HEK293T (cell line): Measurements from ENCODE around the gene PPP1R27.
A peak's percentile ranks its signal among the peaks of the same experiment; 100 is the strongest.

Source experiments
- CTCF ChIA-PET: fragments of 350-600 bp; formaldehyde crosslinking; extraction: SDS; loops from one replicate; lab custom pipeline; 2021; ENCODE audit warnings: antibody characterized with exemption, inconsistent platforms; lab: Yijun Ruan, JAX
- POLR2A ChIA-PET: fragments of 350-600 bp; formaldehyde crosslinking; extraction: SDS; loops from one replicate; lab custom pipeline; 2020; ENCODE audit warnings: antibody characterized with exemption, inconsistent platforms; lab: Yijun Ruan, JAX
- DNase-seq: peaks from one replicate; pipeline ENCODE4 v3.0.0; 2012; ENCODE audit warnings: mixed read lengths; ENCODE audit errors: extremely low spot score
- ARNT ChIP-seq: fragments of 450-650 bp; IDR thresholded peaks from 2 replicates; pipeline ENCODE4 v1.6.1; 2017; ENCODE audit warnings: mild to moderate bottlenecking
- BHLHE40 ChIP-seq: fragments of 450-650 bp; IDR thresholded peaks from 2 replicates; pipeline ENCODE4 v1.6.1; 2016; ENCODE audit warnings: mild to moderate bottlenecking, moderate library complexity, borderline replicate concordance
- CTBP1 ChIP-seq: fragments of 450-650 bp; IDR thresholded peaks from 2 replicates; pipeline ENCODE4 v1.6.1; 2016; ENCODE audit warnings: borderline replicate concordance
- ELF4 ChIP-seq: fragments of 450-650 bp; IDR thresholded peaks from 2 replicates; pipeline ENCODE4 v1.6.1; 2017; ENCODE audit warnings: antibody characterized with exemption
- FOXA1 ChIP-seq: fragments of 450-650 bp; IDR thresholded peaks from 2 replicates; pipeline ENCODE4 v1.6.1; 2016; ENCODE audit warnings: mild to moderate bottlenecking
- FOXK2 ChIP-seq: fragments of 450-650 bp; IDR thresholded peaks from 2 replicates; pipeline ENCODE4 v1.6.1; 2016; ENCODE audit warnings: mild to moderate bottlenecking
- FOXM1 ChIP-seq: fragments of 450-650 bp; IDR thresholded peaks from 2 replicates; pipeline ENCODE4 v1.6.1; 2017; ENCODE audit warnings: mild to moderate bottlenecking, borderline replicate concordance
- HDGF ChIP-seq: fragments of 450-650 bp; IDR thresholded peaks from 2 replicates; pipeline ENCODE4 v1.6.1; 2017; ENCODE audit warnings: antibody characterized with exemption, borderline replicate concordance
- L3MBTL2 ChIP-seq: fragments of 450-650 bp; conservative IDR thresholded peaks from 2 replicates; pipeline ENCODE4 v1.6.1; 2016; ENCODE audit warnings: mild to moderate bottlenecking
- LEF1 ChIP-seq: fragments of 450-650 bp; IDR thresholded peaks from 2 replicates; pipeline ENCODE4 v1.6.1; 2017; ENCODE audit warnings: mild to moderate bottlenecking, borderline replicate concordance
- NFRKB ChIP-seq: fragments of 450-650 bp; IDR thresholded peaks from 2 replicates; pipeline ENCODE4 v1.6.1; 2016; ENCODE audit warnings: mild to moderate bottlenecking, moderate library complexity
- PKNOX1 ChIP-seq: fragments of 450-650 bp; IDR thresholded peaks from 2 replicates; pipeline ENCODE4 v1.6.1; 2016
- SP1 ChIP-seq: fragments of 450-650 bp; IDR thresholded peaks from 2 replicates; pipeline ENCODE4 v1.6.1; 2017
- SUZ12 ChIP-seq: fragments of 450-650 bp; IDR thresholded peaks from 2 replicates; pipeline ENCODE4 v1.6.1; 2016; ENCODE audit warnings: mild to moderate bottlenecking
- TARDBP ChIP-seq: fragments of 450-650 bp; IDR thresholded peaks from 2 replicates; pipeline ENCODE4 v1.6.1; 2016
- ZNF384 ChIP-seq: fragments of 450-650 bp; IDR thresholded peaks from 2 replicates; pipeline ENCODE4 v1.6.1; 2016

Gene PPP1R27

DNA sequence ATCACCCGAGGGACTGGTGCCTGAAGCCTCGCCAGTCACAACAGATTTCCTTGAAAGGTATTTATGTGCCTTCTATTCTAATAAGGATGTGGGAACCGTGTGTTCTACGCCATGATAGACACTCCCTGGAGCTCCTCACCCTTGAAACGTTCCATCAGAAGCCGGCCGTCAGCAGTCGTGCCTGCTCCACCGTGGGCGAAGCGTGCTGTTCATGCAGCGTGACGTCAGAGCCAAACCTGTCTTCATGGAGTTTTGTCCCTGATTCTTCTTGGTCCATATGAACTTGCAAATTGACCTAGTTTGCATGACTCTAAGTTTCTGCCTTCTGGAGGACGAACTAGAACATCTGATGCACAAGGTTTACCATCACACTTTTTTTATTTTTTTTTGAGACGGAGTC is 4.5 kb upstream of the PPP1R27 start:
- POLR2A ChIA-PET, result interaction anchor here (1.1 to 3.0 kb wide), 2 partner anchors 11 to 21 kb away, joined by 3 to 7 read pairs; partner anchors contain the start of gene P4HB
- CTCF ChIA-PET, result interaction anchor here (1.0 kb wide), 1 partner anchor 15 kb away, joined by 3 read pairs; no protein-coding TSS in a partner anchor
- DNase-seq, result no peak
- no peak for TF ChIP-seq L3MBTL2
- no peak for TF ChIP-seq FOXM1
- no peak for TF ChIP-seq ZNF384
- TF ChIP-seq FOXA1, result no peak

GRCh38 chr17:81838753-81839255 is 4.0 kb upstream of the PPP1R27 start:
- DNase-seq, result no peak
- ChIA-PET POLR2A (interaction anchor here (1.0 kb wide), 1 partner anchor 87 kb away, joined by 3 read pairs; no protein-coding TSS in a partner anchor), CTCF (interaction anchor here (1.0 kb wide), 1 partner anchor 16 kb away, joined by 3 read pairs; no protein-coding TSS in a partner anchor)
- TF ChIP-seq CTBP1 (no peak), BHLHE40 (no peak), L3MBTL2 (no peak), SP1 (no peak), SUZ12 (no peak), HDGF (no peak), FOXK2 (no peak), ZNF384 (no peak), LEF1 (no peak), PKNOX1 (no peak), ARNT (no peak), FOXA1 (no peak), FOXM1 (no peak), ELF4 (no peak), NFRKB (no peak), TARDBP (no peak)

DNA sequence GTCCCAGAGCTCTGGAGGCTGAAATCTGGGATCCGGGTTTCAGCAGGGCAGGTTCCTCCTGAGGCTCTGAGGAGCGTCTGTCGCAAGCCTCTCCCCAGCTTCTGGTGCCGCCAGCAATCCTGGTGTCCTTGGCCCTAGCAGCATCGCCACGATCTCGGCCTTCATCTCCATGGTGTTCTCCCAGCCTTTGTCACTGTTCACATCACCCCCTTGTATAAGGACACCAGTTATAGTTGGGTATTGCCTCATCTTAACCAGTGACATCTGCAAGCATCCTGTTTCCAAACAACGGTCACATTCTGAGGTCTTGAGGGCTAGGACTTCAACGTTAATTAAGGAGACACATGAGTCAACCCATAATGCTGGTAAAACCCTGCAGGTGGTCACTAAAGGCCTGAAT is 2.8 kb upstream of the PPP1R27 start:
- ChIA-PET POLR2A (interaction anchor here (1.0 kb wide), 1 partner anchor 89 kb away, joined by 3 read pairs; no protein-coding TSS in a partner anchor), CTCF (no interaction called here)
- no peak for DNase-seq
- no peak for TF ChIP-seq ZNF384
- TF ChIP-seq NFRKB, result no peak
- TF ChIP-seq ELF4, result no peak
- no peak for TF ChIP-seq FOXK2
- no peak for TF ChIP-seq LEF1
- no peak for TF ChIP-seq PKNOX1
- no peak for TF ChIP-seq FOXA1
- no peak for TF ChIP-seq HDGF
- TF ChIP-seq TARDBP, result no peak
- no peak for TF ChIP-seq ARNT
- TF ChIP-seq CTBP1, result no peak
- no peak for TF ChIP-seq SP1

GRCh38 chr17:81833921-81834830 is 674 bp downstream of the PPP1R27 start:
- TF ChIP-seq SP1, result no peak
- no peak for DNase-seq
- ChIA-PET POLR2A (interaction anchor here (0.9 to 3.1 kb wide), 24 partner anchors 7 to 262 kb away, joined by 3 to 18 read pairs (median 6); partner anchors contain the start of genes CCDC137, MAFG, OXLD1 and P4HB), CTCF (interaction anchor here (0.9 to 1.3 kb wide), 2 partner anchors 10 to 26 kb away, joined by 3 to 7 read pairs; no protein-coding TSS in a partner anchor)

DNA sequence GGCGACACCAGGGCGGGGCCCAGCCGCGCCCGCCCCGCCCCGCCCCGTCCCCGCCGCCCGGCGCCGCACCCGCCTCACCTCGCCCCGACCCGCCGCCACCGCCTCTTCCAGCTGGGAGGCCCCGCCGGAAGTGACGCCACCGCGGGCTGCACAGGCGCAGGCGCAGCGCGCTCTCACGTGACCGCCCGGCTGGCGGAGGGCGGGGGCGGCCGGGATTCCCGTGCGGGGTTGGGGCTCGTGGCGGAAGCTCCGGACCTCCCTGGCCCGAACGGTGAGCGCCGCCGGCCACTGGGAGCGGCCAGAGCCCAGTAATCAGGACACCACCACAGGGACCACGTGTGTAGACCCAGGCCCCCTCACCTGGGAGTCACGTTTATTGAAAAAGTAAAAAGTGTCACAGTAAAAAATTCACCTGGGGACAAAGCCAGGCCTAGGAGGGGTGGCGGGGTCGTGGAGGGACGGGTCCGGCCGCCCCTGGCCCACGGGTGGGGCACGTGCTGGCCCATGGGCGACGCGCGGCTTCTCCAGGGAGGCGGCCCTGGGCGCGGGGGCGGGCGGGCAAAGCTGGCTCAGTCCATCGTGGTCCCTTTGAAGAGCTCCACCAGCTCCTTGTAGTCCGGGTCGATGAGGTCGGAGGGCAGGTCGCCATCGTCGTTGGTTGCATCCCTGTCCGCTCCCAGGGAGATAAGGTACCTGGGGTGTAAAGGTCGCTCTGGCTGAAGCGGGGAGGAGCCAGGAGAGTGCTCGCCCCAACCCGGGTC is 1.5 kb downstream of the PPP1R27 start, which contains the start of gene MCRIP1:
Gene MCRIP1, minus strand, starts transcription at position 132 of the 761 bp plus-strand sequence. CDS start 8,785 bp downstream, outside the sequence.
- TF ChIP-seq L3MBTL2 (peak; percentile 89), SUZ12 (no peak)
- DNase-seq, result peak; percentile 99
- ChIA-PET POLR2A (interaction anchor here (0.6 to 3.1 kb wide), 34 partner anchors 8 to 263 kb away, joined by 3 to 18 read pairs (median 4); partner anchors contain the start of genes CCDC137, MAFG, OXLD1 and P4HB), CTCF (interaction anchor here (0.9 to 1.3 kb wide), 2 partner anchors 11 to 25 kb away, joined by 3 to 7 read pairs; no protein-coding TSS in a partner anchor)

DNA sequence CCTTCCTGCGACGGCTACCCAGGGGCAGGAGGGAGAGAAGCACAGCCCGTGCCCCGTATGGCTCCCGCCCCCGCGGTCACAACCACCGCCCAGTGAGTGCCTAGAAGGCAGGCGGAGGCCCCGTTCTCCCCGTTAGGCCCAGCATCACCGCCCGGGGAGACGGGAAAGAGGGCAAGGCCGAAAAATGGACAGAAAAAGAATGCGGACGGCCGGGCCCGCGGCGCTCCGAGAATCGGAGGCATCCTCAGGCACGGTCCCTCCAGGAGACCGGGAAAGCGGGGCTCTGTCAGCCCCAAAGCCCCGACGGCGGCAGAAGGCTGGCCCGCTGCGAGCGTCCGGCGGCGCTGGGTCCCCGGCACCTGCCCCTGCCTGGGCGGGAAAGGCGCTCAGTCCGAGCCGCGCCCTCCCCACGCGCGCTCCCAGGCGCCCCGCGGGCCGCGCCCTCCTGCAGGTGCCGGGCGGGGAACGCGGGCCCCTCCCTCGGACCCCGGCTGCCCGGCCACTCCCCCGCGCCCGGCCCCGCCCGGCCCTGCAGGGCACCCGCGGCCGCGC is 2.2 kb downstream of the PPP1R27 start:
- no peak for DNase-seq
- ChIA-PET POLR2A (interaction anchor here (0.6 to 3.1 kb wide), 28 partner anchors 8 to 263 kb away, joined by 3 to 18 read pairs (median 5); partner anchors contain the start of genes CCDC137, OXLD1, P4HB and SIRT7), CTCF (interaction anchor here (1.3 kb wide), 1 partner anchor 24 kb away, joined by 7 read pairs; no protein-coding TSS in a partner anchor)
- TF ChIP-seq LEF1 (no peak), SUZ12 (no peak), L3MBTL2 (peak; percentile 23; the same call in 1 of the 2 replicates), HDGF (no peak), NFRKB (no peak)
